B cell (primary cell): Measurements from ENCODE around the gene BTD. TPM values are rescaled to one million over a fixed set of nuclear protein-coding genes. Genes with fewer than 3 reads are reported as not detected.

ENCODE experiments used
- ATAC-seq: fragments of 200-7000 bp; cut with Tn5 transposase; one replicate; pipeline ENCODE4 v1.10.0; 2021; ENCODE audit warnings: low read depth, mild to moderate bottlenecking, moderate number of reproducible peaks, moderate library complexity
- CTCF ChIA-PET: fragments of 350-600 bp; sonication (Branson Sonifier 250); formaldehyde crosslinking; loops from one replicate; lab custom pipeline; 2021; ENCODE audit warnings: antibody characterized with exemption, inconsistent platforms; lab: Charles Lee
- POLR2A ChIA-PET: fragments of 350-600 bp; sonication (Branson Sonifier 250); formaldehyde crosslinking; loops from one replicate; lab custom pipeline; 2021; ENCODE audit warnings: antibody characterized with exemption; lab: Charles Lee
- DNase-seq: peaks from one replicate; pipeline ENCODE4 v3.0.0; 2013
- H2AFZ ChIP-seq: 2 replicates; pipeline ENCODE4 v1.6.1; 2012; ENCODE audit warnings: mild to moderate bottlenecking, low read depth, low read length; ENCODE audit not compliant: insufficient read depth, poor library complexity, severe bottlenecking
- H3K27ac ChIP-seq, 2 donors: 1 replicate in 1 of 2; 2 replicates in 1 of 2; pipeline ENCODE4 v1.5.1; 2012 to 2013; ENCODE audit warnings: low read length in 2 of 2, mild to moderate bottlenecking in 2 of 2, moderate library complexity in 1 of 2
- H3K27me3 ChIP-seq, 4 experiments: fragments of 200-600 bp in 1 of 4; sonication (generic) in 1 of 4; replicated peaks in 1 of 4; 1 replicate in 2 of 4; 2 replicates in 2 of 4; pipeline versions ENCODE4 v1.6.1 to v1.7.0; 2013 to 2016; ENCODE audit warnings: low read length in 3 of 4, mild to moderate bottlenecking in 2 of 4, mixed read lengths in 1 of 4, moderate library complexity in 1 of 4; ENCODE audit not compliant: insufficient read depth in 4 of 4, control insufficient read depth in 3 of 4; ENCODE audit errors: control extremely low read depth in 1 of 4
- H3K36me3 ChIP-seq, 2 experiments: replicated peaks in 1 of 2; 1 replicate in 1 of 2; 2 replicates in 1 of 2; pipeline versions ENCODE4 v1.6.1 to v1.7.1; 2013; ENCODE audit warnings: low read length in 1 of 2; ENCODE audit not compliant: insufficient read depth in 2 of 2, control insufficient read depth in 1 of 2; ENCODE audit errors: control extremely low read depth in 1 of 2, extremely low read depth in 1 of 2
- H3K4me1 ChIP-seq, 2 donors: fragments of 200-600 bp in 1 of 2; sonication (generic) in 1 of 2; 1 replicate in 1 of 2; 2 replicates in 1 of 2; pipeline versions ENCODE4 v1.5.1 to v1.6.1; 2013 to 2017; ENCODE audit warnings: low read length in 2 of 2; ENCODE audit not compliant: control insufficient read depth in 2 of 2, insufficient read depth in 2 of 2
- H3K4me2 ChIP-seq: replicated peaks from 2 replicates; pipeline ENCODE3; 2012; ENCODE audit warnings: mild to moderate bottlenecking, low read depth, low read length; ENCODE audit not compliant: poor library complexity, severe bottlenecking
- H3K4me3 ChIP-seq, 5 experiments: fragments of 200-600 bp in 1 of 5; sonication (generic) in 1 of 5; 1 replicate in 3 of 5; 2 replicates in 2 of 5; pipeline versions ENCODE4 v1.5.1 to v1.7.0; 2011 to 2016; ENCODE audit warnings: low read length in 4 of 5, mild to moderate bottlenecking in 4 of 5, low read depth in 2 of 5, control low read depth in 1 of 5, moderate library complexity in 1 of 5; ENCODE audit not compliant: insufficient read depth in 1 of 5; ENCODE audit errors: control extremely low read depth in 1 of 5, extremely low read depth in 1 of 5
- H3K79me2 ChIP-seq: fragments of 200-600 bp; sonication (generic); one replicate; pipeline ENCODE4 v1.6.0; 2016; ENCODE audit warnings: low read length; ENCODE audit not compliant: control insufficient read depth, insufficient read depth
- H3K9ac ChIP-seq: fragments of 200-600 bp; sonication (generic); 2 replicates; pipeline ENCODE4 v1.6.1; 2017; ENCODE audit warnings: mild to moderate bottlenecking, low read length, moderate library complexity
- H3K9me3 ChIP-seq, 3 donors: one replicate each; pipeline versions ENCODE4 v1.6.1 to v1.7.1; 2013; ENCODE audit warnings: low read length in 2 of 3; ENCODE audit not compliant: control insufficient read depth in 2 of 3, insufficient read depth in 1 of 3; ENCODE audit errors: control extremely low read depth in 1 of 3
- H4K20me1 ChIP-seq: 2 replicates; pipeline ENCODE4 v1.6.0; 2012; ENCODE audit warnings: mild to moderate bottlenecking, low read length; ENCODE audit not compliant: insufficient read depth, control insufficient read depth, poor library complexity, severe bottlenecking
- H3K27ac Mint-ChIP-seq: one replicate; pipeline ENCODE4 v1.8.0; 2021; ENCODE audit warnings: mixed read lengths
- H3K27me3 Mint-ChIP-seq: one replicate; pipeline ENCODE4 v1.8.0; 2021; ENCODE audit warnings: mixed read lengths
- H3K4me1 Mint-ChIP-seq: one replicate; pipeline ENCODE4 v1.8.0; 2021; ENCODE audit warnings: mixed read lengths
- H3K4me3 Mint-ChIP-seq: one replicate; pipeline ENCODE4 v1.8.0; 2021; ENCODE audit warnings: mixed read lengths
- H3K9me3 Mint-ChIP-seq: one replicate; pipeline ENCODE4 v1.8.0; 2022; ENCODE audit warnings: mixed read lengths; ENCODE audit not compliant: insufficient read depth
- CTCF ChIP-seq: fragments of 200-600 bp; IDR thresholded peaks from one replicate; pipeline ENCODE4 v1.8.0; 2022; ENCODE audit warnings: antibody characterized with exemption, mild to moderate bottlenecking
- EZH2 ChIP-seq: IDR thresholded peaks from 2 replicates; pipeline ENCODE4 v1.6.1; 2012; ENCODE audit warnings: borderline replicate concordance, low read depth, mild to moderate bottlenecking, moderate library complexity, low read length; ENCODE audit not compliant: insufficient read depth, poor library complexity, severe bottlenecking
- WGBS: methylation state at CpG from one replicate; pipeline ENCODE4 v1.1.5; 2013; ENCODE audit warnings: missing lambda C conversion rate; ENCODE audit not compliant: insufficient coverage; 5-methylcytosine and 5-hydroxymethylcytosine counted together
- intact Hi-C: fragments of 100-400 bp; cut with micrococcal nuclease; formaldehyde crosslinking; loops from one replicate; pipeline ENCODE4 v1.10.0; 2022
- polyA plus RNA-seq: library from polyadenylated mRNA; depleted of rRNA; stranded (reverse); fragments of >200 nt; gene quantifications from 2 replicates; pipeline ENCODE4 v1.2.3, GENCODE V29; 2012
- total RNA-seq, 2 donors: library from RNA; stranded (reverse); fragments of 120-200 nt in 1 of 2; gene quantifications; 1 replicate in 1 of 2; 2 replicates in 1 of 2; pipeline versions ENCODE4 v1.2.3 to v1.2.4, GENCODE V29; 2013 to 2022

Gene BTD
- total and polyA plus RNA-seq, 2 donors (not counting 1 experiment from before 2014, with no cell fraction given): 8.2 to 25.3 TPM

DNA sequence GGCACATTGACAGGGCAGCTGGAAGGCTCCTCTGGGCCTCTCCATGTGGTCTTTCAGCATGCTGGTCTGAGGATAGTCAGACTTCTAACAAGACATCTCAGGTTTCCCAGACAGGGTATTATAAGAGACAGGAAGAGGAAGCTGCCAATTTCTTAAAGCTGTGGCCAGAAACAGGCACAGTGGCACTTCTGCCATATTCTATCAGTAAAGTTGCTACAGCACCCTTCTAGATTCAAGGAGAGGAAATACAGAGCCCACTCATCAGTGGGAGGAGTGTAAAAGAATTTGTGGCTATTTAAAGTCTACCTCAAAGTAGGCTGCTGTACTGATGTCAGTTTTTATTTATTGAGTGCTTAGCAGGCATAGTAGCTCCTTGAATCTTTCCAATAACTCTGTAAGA, 55.5 kb downstream of the BTD start:
- H3K4me1 ChIP-seq: no peaks in the 10 kb centered on the region
- no peaks in the 10 kb centered on the region for H3K4me1 Mint-ChIP-seq
- DNase-seq (no peak), ATAC-seq (no peak)
- TF ChIP-seq EZH2: no peak
- no peak for TF ChIP-seq CTCF
- no peaks in the 10 kb centered on the region for H3K36me3 ChIP-seq
- H2AFZ ChIP-seq: no peak overlapping the region
- peaks cover 6% of the 10 kb centered on the region for H3K9me3 Mint-ChIP-seq
- ChIA-PET CTCF (no interaction called here), POLR2A (no interaction called here)
- peaks cover 1 to 34% (median 22%) of the 10 kb centered on the region in 3 donors for H3K9me3 ChIP-seq
- intact Hi-C loops: no loop called here
- H3K79me2 ChIP-seq: no peaks in the 10 kb centered on the region
- H3K4me3 ChIP-seq: no peak overlapping the region
- no peaks in the 10 kb centered on the region for H4K20me1 ChIP-seq
- H3K4me2 ChIP-seq: no peak overlapping the region
- no peak overlapping the region for H3K9ac ChIP-seq
- peaks cover 4% of the 10 kb centered on the region for H3K27me3 Mint-ChIP-seq
- H3K27ac ChIP-seq: no peak overlapping the region
- no peak overlapping the region for H3K27ac Mint-ChIP-seq
- H3K27me3 ChIP-seq: no peaks in the 10 kb centered on the region
- no peak overlapping the region for H3K4me3 Mint-ChIP-seq

DNA sequence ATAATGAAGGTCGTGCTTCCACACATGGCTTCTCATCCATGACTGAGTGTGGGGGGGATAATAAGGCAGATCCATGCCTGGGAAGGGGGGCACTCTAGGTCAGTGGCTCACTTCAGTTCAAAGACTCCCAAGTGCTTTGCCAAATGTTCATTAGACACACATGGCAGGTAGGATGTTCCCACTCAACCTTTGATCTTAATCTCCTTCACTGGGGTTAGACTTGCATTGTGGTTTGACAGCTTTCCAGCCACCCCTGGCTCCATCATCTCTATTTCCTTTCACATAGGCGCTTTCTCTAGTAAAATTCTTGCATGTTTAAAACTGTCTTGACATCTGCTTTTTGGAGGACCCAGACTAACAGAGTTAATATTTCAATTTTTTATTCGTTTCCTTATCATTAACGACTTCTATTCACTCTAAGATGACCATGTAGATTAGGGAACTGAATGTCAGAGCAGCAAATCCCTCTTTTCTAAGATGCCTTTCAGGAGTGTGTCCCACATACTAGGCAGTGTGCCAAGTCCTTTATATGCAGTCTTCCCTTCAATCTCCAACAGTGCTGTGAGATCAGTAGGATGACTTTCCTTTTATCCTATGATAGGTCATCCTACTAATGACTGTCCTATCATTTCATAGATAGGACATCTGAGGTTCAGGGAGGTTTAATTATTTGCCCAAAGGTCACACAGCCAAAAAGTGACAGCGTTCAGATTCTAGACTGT, 57.9 kb downstream of the BTD start:
- no peaks in the 10 kb centered on the region for H3K79me2 ChIP-seq
- ChIA-PET CTCF (no interaction called here), POLR2A (no interaction called here)
- H2AFZ ChIP-seq: no peak overlapping the region
- H3K27me3 Mint-ChIP-seq: peaks cover 4% of the 10 kb centered on the region
- H3K27ac Mint-ChIP-seq: no peak overlapping the region
- no CpG with 5 or more reads among the region's 5 CpGs for WGBS
- H3K36me3 ChIP-seq: no peaks in the 10 kb centered on the region
- H3K4me3 ChIP-seq: no peak overlapping the region
- H3K9me3 Mint-ChIP-seq: peaks cover 6% of the 10 kb centered on the region
- no peak overlapping the region for H3K4me3 Mint-ChIP-seq
- no peak for ATAC-seq
- no peak overlapping the region for H3K9ac ChIP-seq
- H3K4me2 ChIP-seq: no peak overlapping the region
- intact Hi-C loops: no loop called here
- H3K4me1 Mint-ChIP-seq: no peaks in the 10 kb centered on the region
- no peak overlapping the region for H3K27ac ChIP-seq
- no peaks in the 10 kb centered on the region for H4K20me1 ChIP-seq
- peaks cover 1 to 34% (median 22%) of the 10 kb centered on the region in 3 donors for H3K9me3 ChIP-seq
- no peak for DNase-seq
- no peaks in the 10 kb centered on the region for H3K27me3 ChIP-seq
- H3K4me1 ChIP-seq: no peaks in the 10 kb centered on the region
- TF ChIP-seq EZH2: no peak
- no peak for TF ChIP-seq CTCF
